Epithelial cell of prostate (primary cell): ENCODE data around the gene ASB8.

ENCODE experiments used
- DNase-seq: peaks from one replicate; pipeline ENCODE4 v3.0.0-alpha.2; 2011; ENCODE audit warnings: low read depth, low spot score
- H3K27ac ChIP-seq: fragments of 450-650 bp; 2 replicates; pipeline ENCODE4 v1.5.1; 2017; ENCODE audit warnings: mild to moderate bottlenecking

ASB8 gene, protein sequence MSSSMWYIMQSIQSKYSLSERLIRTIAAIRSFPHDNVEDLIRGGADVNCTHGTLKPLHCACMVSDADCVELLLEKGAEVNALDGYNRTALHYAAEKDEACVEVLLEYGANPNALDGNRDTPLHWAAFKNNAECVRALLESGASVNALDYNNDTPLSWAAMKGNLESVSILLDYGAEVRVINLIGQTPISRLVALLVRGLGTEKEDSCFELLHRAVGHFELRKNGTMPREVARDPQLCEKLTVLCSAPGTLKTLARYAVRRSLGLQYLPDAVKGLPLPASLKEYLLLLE

DNA sequence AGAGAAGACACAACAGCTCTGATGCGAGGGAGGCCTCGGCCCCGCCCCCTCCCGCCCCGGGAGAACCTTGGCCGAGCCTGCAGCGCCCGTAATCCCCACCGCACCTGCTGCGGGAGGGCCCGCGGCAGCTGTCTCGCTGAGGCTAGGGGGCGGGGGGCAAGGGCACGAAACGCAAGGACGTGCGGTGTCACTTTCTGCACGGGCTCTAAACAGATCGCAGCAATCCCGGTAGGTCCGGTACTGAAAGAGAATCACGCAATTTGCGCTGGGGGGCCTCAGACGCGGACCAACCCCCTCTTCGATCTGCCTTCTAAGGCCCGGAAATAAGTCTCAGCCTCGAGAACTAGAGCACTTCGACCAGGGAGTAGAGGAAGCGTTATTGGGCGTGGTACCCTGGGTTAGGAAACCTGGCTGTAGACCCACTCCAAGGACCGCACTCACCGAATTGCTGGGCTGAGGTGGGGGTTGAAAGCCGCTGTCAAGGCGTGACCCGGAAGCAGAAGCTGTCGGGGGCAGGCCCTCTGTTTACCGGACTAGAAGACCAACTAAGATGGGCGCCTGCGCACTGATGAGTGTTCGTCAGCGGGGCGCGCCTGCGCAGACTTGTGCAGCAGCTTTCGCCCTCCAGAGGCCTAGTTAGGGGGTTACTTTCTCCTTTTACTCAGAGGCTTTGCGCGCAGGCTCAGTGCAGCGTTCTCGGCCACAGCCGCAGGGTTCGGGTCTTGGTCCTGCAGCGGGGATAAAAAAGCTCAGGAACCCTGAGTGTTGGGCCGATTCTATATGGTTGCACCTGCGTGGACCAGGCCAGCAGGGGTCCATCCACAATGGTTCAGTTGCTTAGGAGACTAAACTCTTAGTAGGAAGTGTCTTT lies at the start of gene ASB8:
Gene ASB8 (minus strand): TSS at position 498 of the 871 bp plus-strand sequence. CDS start 4,019 bp downstream, outside the sequence.
- DNase-seq = peak; percentile 68

DNA sequence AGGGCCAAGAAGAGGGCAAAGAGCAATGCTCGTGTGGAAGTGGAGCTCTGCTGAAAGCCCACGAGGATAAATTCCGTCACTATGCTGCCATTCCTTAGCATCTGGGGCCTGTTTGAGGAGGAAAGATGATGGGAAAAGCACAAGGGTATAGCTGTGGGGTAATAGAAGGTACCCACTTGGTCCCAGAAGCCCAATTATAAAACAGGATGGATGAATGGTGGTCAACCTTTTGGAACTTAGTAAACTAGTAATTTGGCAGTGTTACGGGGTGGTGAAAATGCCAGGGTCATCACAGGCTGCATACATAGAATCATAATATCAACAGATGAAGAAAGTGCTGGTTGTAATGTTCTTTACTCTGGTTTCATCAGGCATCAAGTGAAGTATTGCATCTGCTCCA lies 45.9 kb upstream of the ASB8 start, which contains the start of gene OR10AD1:
Gene OR10AD1 (minus strand): TSS at position 101 of the 400 bp plus-strand sequence. CDS start 0 bp downstream, at position 101.
- H3K27ac ChIP-seq = no peak within 1 kb of the TSS
- DNase-seq = no peak

More for the DNA sequence above, at the start of gene ASB8:
- peak within 1 kb of the TSS; percentile 40 for H3K27ac ChIP-seq

DNA sequence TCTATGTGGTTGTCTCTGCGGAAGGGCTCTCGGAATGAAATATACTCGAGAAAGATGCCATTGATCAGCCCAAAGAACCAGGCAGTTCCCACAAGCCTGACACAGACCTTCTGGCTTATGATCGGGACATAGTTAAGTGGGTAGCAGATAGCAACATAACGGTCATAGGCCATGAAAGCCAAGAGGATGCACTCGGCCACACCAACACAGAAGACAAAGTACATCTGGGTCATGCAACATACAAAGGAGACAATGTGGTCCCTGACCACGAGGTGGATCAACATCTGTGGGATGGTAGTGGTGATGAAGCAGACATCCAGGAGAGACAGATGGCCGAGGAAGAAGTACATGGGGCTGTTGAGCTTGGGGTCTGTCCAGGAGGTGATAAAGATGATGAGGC lies 45.5 kb upstream of the ASB8 start:
- H3K27ac ChIP-seq = no peak overlapping the region
- DNase-seq = no peak

DNA sequence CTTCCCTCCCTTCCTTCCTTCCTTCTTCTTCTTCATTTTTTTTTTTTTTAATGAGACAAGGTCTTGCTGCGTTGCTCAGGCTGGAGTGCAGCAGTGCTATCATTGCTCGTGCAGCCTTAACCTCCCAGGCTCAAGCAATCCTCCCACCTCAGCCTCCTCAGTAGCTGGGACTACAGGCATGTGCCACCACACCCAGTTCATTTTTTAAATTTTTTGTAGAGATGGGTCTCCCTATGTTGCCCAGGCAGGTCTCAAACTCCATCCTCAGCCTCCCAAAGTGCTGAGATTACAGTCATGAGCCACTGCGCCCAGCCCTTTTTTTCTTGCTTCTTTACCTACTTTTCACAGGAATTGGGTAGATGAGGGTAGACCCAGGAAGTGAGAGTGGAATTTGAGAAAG lies 44.2 kb upstream of the ASB8 start:
- DNase-seq = no peak
- no peak overlapping the region for H3K27ac ChIP-seq

DNA sequence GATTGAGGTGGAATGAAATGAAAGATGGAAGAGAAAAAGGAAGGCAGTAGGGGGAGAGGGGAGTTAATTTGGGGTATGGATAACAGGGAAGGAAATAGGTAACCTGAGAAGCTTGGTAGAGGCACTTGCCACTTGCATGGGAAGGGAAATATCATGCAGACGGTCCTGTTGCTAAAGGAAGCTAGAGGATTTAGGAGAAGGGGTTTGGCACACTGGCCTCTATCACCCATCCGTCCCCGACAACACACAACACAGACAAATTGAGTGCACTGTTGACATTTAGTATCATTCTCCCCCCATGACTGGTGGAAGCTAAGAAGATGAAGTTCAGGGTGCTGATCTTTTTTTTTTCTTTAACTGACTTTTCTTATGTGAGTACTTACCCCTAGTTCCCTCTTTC lies 43.8 kb upstream of the ASB8 start:
- no peak for DNase-seq
- H3K27ac ChIP-seq = no peak overlapping the region

DNA sequence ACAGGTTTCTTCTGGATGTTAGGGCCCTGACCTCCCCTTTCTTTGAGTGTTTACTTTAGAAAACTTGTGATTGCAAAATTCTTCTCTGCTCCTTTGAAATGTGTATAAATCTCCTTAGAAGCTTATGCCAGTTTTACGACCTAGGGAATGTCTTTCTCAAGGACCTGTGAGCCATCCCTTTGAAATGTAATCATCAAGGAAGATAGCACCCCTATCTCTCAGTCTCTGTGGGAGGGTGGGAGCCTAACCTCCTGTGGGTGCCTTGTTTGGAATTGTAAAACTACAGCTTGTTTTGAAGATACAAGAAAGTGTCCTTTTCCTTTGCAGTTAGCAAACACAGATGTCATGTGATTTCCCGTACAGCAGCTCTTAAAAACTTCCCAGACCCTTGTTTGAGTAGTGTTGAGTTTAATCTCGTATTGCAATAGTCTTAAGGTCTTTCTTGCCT lies 42.5 kb upstream of the ASB8 start:
- H3K27ac ChIP-seq = no peak overlapping the region
- DNase-seq = no peak

DNA sequence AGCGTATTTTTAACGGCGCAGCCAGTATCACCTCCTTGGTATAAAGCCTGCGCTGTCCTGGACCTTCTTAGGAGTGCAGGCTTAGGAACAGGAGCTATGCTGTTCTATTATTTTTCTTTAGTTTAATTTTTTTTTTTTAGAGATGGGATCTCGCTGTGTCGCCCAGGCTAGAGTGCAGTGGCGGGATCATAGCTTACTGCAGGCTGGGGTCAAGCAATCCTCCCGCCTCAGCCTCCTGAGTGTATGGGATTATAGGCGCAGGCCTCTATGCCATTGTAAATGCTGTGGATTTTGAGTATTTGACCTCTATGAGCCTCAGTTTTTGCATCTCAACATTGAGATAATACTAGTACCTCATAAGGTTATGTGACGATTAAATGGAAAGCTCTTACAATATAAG lies 41.7 kb upstream of the ASB8 start:
- peak overlapping the region; percentile 81 for H3K27ac ChIP-seq
- DNase-seq = no peak

DNA sequence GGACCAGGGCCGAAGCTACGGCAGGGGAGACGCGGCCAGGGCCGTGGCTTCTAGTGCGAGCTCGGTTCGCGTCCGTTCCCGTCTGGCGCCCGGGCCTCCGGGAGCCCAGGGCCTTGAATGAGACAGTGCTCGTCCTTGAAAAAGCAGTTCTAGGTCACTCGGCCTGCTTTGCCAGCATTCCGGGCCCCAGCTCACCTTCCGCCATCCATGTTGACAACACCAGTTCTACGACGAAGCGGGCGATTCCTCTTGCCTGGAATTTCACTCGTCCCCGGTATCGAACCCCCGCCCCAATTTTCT lies 41.3 kb upstream of the ASB8 start:
- DNase-seq = no peak
- peak overlapping the region; percentile 81 for H3K27ac ChIP-seq

DNA sequence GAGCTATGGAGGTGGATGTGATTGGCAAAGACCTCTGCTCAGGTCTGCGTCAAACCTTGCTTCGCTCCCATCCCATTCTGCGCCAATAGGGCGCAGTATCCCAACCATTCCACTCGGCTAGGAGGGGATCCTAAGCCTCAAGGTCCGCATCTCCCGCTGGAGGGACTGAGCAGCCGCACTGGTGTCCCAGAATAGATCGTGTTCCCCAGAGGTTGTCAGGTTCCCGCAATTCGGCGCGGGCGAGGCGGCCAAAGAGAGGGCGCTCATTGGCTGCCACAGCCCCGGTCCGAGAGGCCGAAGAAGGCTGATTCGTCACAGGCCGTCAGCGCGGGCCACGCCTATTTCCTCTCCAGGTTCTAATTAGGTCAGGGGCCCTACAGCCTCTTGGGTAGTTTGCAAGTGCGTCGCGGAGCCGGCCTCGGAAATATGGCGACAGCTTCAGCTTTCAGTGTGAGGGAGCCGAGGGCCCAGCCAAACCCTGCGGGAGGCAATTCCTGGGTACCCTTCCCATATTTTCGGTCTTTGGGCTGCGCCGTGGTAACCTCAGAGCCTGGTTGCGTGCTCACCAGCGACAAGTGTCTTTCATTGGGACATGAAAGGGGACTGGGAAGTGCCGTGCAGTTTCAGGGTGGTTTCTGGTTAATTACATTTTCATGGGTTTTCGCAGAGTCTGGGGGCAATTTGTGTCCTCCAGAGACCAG lies 40.8 kb upstream of the ASB8 start:
- peak; percentile 69 for DNase-seq
- peak overlapping the region; percentile 81 for H3K27ac ChIP-seq

DNA sequence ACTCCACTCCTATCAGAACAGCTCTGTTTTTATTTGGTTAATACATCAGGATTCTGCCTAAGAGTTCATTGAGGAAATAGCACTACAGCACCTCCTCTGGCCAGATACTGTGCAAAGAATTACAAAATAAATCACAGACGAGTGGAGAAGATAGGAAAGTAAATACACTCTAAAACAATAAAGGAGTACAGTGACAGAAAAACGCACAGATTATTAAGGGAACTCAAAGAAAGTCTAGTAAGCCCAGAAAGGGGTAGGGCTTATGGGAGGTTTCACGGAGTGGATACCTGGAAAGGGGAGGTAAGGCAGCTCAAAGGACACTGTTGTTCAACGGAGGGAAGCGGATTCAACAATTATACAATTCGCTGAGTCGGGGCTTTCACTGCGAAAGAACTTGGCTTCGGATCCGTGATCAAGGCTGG lies 40.2 kb upstream of the ASB8 start:
- H3K27ac ChIP-seq = peak overlapping the region; percentile 81
- DNase-seq = no peak

DNA sequence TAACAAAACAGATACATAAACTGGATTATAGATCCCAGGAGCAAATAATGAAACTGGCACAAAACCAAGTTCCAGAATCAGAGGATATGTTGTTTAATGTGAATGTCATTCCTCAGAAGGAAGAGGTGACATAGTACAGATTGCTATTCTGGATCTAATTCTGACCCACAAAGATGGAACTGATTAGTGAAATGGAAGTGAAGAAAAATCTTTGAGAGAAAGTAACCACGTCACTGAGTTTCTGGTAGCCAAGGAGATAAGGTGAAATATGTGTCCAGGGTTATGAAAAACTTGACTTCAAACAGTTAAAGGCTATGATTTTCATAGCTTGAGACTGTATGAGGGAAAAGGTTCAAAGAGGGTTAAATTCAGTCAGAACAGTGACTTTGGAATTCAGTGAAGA lies 37.5 kb upstream of the ASB8 start:
- no peak overlapping the region for H3K27ac ChIP-seq
- DNase-seq = no peak

DNA sequence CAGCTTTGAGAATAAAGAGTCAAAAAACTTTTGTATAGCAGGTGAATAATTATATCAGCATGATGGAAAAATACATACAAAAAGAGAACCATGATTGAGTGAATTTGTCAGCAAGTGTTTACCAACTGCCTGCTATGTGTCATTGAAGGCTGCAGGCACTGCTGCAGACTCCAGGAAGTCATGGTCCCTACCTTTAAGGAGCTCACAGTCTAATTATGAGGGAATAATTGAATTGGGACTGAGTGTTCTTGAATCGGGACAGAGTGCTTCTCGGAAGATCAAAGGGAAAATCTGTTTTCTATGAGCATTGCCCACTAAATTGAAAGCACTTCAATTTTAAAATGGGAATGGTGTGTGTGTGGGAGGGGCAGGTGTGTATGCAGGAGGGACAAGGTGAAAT lies 36.3 kb upstream of the ASB8 start:
- no peak for DNase-seq
- no peak overlapping the region for H3K27ac ChIP-seq

DNA sequence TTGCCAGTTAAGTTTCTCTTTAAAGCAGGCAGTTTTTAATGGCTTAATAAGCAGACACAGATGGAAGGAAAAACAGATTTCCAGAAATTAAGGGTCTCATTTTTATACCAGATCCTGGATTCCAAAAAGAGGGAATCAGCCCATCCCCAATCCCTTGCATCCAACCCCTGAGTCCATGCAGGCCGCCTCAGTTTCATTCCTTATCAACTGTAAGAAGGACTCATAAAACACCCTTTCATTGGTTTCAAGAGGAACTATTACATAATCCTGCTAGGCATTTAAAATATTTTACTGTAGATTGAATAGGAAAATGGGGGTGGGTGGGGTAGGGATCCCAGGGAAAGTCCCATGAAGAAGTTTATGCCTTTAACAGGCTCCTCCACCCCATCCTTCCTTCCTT lies 35.5 kb upstream of the ASB8 start:
- DNase-seq = no peak
- no peak overlapping the region for H3K27ac ChIP-seq

DNA sequence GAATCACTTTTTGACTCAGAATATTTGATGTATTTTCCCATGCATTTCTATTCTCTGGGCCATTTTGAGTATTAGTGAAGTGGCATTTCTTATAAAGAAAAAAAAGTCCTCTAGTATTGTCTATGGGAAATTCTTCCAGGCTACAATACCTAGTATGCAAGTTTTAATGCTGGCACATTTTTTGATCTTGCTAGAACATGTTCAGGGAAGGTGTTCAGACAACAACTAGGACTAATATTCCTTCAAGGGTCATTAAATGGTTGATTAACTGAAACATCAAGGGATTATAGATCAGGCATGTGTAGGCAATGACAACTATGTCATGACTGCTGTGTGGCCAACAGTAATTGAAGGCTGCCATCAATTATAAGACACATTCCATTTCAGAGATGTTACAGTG lies 33.8 kb upstream of the ASB8 start:
- no peak for DNase-seq
- no peak overlapping the region for H3K27ac ChIP-seq

DNA sequence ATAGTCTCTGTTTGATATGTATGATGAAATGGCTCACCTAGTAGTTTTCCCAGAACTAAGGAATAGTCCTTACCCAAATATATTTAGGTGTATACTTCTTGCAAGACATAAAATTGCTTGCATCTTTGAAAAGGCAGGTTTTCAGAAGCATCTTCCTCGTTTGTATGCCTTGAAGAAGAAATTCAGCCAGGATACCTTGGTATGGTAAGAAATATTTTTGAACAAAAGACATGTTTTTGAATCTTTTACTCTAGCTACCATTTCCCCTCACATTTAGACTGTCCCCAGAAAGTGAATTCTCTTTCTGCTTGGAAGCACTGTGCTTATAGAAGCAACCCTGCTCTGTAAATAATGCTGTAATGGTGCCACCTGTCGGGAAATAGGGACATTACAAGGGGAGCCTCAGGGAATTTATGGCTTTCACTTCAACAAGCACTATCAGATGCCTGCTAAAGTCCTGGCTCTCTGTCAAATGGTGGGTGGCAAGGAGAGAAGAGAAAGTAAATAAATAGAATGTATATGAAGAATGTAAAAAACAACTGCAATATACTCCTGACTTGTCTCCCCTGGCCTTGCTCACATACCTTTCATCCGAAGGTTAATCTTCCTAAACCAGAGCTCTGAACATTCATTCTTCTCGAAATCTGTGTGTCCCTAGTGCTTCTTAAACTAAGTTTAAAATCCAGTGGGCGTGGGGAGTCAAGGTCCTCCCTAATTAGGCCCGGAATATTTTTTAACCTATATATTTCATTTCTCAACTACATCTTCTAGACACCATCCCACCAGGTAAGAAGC lies 32.2 kb upstream of the ASB8 start:
- no peak overlapping the region for H3K27ac ChIP-seq
- no peak for DNase-seq

DNA sequence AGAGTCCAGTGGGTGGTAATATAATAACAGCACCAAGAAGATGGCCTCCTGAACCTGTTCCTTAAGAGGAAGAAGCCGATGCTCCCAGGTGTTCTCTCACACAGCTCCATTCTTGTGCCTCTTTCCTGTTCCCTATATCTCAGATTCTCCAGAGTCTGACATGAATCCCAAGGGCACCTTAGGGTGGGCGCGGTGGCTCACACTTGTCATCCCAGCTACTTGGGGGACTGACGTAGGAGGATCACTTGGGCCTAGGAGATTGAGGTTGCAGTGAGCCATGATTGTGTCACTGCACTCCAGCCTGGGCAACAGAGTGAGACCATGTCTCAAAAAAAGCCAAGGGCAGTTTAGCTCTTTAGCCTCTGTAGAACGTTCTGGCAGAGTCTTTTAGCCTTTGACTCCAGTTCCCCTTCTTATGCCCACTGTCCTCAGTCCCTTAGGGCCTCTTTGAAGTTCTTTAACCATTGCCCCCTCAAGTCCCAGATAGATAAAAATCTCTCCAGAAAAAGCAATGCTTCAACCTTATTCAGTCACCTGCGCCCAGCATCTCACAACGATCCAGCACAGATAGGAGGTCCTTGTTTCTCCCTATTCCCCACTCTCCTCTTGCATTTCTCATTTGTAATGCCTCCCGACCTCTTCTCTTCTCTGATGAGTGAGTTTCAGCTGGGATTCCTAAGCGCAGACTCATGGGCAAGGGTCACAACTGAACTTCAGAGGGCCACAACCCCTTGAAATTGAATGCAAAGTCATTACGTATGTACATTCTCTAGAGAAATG lies 30.8 kb upstream of the ASB8 start:
- H3K27ac ChIP-seq = no peak overlapping the region
- no peak for DNase-seq

DNA sequence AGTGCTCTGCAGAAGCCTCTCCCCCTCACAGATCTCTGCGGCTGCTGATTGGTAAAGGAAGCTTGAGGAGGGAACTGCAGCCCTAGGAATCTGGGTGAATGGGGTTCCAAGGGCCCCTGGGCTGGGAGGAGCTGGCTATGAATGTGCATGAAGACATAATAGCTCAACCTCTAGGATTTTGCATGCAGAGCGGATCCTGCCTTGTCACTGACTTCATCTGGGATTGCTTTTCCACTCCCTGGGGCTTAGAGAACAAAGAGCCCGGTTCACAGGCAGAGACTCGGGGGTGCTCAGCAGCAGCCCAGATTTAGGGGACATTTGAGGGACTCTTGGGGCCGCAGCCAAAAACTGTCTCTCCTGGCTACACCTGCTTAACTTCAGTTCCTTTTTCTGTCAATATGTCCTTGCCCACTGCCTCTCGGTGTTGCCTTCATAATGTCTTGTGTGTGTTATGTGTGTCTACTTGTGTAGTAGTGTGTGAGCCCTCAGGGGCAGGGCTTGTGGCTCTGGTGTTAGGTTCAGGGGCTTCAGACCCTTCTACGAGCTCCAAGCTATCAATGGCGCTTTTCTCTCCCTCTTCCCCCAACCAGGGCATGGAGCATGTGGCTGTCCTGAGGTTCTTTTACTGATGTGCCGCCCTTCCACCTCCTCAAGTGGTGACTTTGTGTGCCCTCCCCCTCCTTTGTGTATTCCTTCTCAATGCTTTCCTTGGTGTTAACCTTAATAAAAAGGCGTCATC lies 28.0 kb upstream of the ASB8 start:
- no peak overlapping the region for H3K27ac ChIP-seq
- DNase-seq = no peak

DNA sequence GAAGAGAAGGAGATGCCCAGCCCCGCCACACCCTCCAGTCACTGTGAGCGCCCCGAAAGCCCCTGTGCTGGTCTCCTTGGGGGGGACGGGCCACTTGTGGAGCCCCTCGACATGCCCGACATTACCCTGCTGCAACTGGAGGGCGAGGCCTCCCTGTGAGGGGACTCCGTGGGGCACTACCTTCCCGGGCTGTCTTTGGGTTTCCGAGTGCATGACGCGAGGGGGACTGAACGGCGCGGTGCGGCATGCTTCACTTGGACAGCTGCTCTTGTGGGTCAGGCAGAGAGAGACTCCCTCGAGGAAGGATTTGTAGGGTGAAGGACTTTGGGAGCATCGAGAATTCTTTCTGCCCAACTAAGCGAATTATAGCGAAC lies 27.2 kb upstream of the ASB8 start:
- no peak for DNase-seq
- H3K27ac ChIP-seq = no peak overlapping the region
